ENCODE results near the gene CELF4.

The CELF4 gene

GRCh38 chr18:37355772-37356171, 209.8 kb downstream of the CELF4 start:
- no peak for DNase-seq (ENCODE audit: low read depth)

GRCh38 chr18:37351110-37351509, 214.5 kb downstream of the CELF4 start:
- DNase-seq (ENCODE audit: low read depth) = no peak

GRCh38 chr18:37348729-37349128, 216.9 kb downstream of the CELF4 start:
- no peak for DNase-seq (ENCODE audit: low read depth)

GRCh38 chr18:37346048-37346447, 219.6 kb downstream of the CELF4 start:
- DNase-seq (ENCODE audit: low read depth) = no peak

- no peak for DNase-seq (ENCODE audit: low read depth)
Measured at GRCh38 chr18:37343542-37343851, 222.1 kb downstream of the CELF4 start.

GRCh38 chr18:37341473-37342086, 224.0 kb downstream of the CELF4 start:
- no peak for DNase-seq (ENCODE audit: low read depth)

GRCh38 chr18:37341016-37341415, 224.6 kb downstream of the CELF4 start:
- DNase-seq (ENCODE audit: low read depth) = no peak

GRCh38 chr18:37339701-37340215, 225.8 kb downstream of the CELF4 start:
- DNase-seq (ENCODE audit: low read depth) = no peak

GRCh38 chr18:37336568-37337285, 228.9 kb downstream of the CELF4 start:
- DNase-seq (ENCODE audit: low read depth) = no peak

GRCh38 chr18:37335409-37335736, 230.2 kb downstream of the CELF4 start:
- DNase-seq (ENCODE audit: low read depth) = no peak

GRCh38 chr18:37334631-37335408, 230.8 kb downstream of the CELF4 start:
- no peak for DNase-seq (ENCODE audit: low read depth)

- DNase-seq (ENCODE audit: low read depth) = no peak
Measured at GRCh38 chr18:37332628-37333420, 232.8 kb downstream of the CELF4 start.

- DNase-seq (ENCODE audit: low read depth) = no peak
Measured at GRCh38 chr18:37332219-37332618, 233.4 kb downstream of the CELF4 start.

GRCh38 chr18:37330173-37330572, 235.4 kb downstream of the CELF4 start:
- DNase-seq (ENCODE audit: low read depth) = no peak

- no peak for DNase-seq (ENCODE audit: low read depth)
Measured at GRCh38 chr18:37328946-37329719, 236.5 kb downstream of the CELF4 start.

- no peak for DNase-seq (ENCODE audit: low read depth)
Measured at GRCh38 chr18:37327063-37327577, 238.5 kb downstream of the CELF4 start.

- no peak for DNase-seq (ENCODE audit: low read depth)
Measured at GRCh38 chr18:37322492-37323035, 243.0 kb downstream of the CELF4 start.

- DNase-seq (ENCODE audit: low read depth) = no peak
Measured at GRCh38 chr18:37321582-37322491, 243.8 kb downstream of the CELF4 start.

- DNase-seq (ENCODE audit: low read depth) = no peak
Measured at GRCh38 chr18:37320317-37320716, 245.3 kb downstream of the CELF4 start.
